Brain pericyte (primary cell): Measurements from ENCODE around the gene TNIK.

Experiments used
- DNase-seq: peaks from one replicate; pipeline ENCODE4 v3.0.0-alpha.2; 2012; ENCODE audit warnings: low read depth, low spot score

The TNIK gene

DNA sequence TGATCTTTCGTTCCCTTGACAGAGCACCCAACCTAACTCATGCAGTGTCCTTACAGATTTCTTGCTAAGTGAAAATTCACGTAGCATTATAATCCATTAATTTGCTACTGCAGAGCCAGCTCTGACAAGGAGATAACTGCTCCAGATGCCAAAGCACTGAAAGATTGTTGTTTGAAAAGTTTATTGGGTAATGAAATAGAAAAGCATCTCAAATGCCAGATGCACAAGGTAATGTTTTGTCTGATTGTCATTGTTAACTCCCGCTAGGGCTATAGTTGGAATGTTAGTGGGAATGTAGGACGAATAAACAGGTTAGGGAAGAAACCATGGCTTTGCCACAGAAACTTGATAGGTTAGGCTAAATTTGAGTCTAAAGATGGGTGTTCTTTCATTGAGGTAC is 413.4 kb downstream of the TNIK start:
- DNase-seq: no peak

DNA sequence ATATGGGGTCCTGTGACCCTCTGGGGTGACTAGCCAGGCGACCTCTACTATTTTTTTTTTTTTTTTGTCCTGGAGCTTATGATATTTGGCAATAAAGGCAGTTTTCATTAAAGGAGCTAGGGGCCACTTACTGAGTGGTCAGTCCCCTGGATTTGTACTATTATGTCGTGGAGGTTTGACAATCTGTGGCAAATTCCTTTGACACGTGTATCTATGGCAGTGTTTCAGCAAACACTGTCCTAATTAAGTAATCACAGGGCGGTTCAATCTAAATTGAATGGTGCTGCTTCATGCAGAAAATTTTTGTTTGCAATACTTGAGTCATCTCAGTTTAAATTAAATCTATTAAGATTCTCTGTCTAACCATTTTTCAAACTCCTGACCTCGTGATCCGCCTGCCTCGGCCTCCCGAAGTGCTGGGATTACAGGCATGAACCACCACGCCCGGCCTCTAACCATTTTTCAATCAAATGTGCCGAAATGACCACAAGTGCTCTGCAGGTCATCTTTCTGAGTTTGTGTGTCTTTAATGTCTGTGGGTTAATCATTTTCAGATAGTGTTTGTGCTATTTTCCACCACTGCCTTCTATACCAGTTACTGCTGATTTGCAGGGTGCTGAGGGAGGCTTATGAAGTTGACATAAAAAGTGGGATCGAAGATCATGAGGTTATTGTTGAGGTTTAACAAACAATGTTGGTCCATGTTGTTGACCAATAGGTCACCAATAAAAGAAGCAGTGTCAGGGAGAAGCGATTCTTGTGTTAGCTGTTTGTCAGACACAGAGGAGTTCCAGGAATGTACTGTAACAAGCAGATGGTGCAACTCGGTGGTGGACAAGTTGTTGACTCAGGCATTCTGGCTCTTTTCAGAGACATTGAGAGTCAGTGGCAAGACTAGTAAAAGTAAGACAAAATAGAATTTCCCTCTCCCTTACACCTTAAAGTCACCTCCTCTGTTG is 415.1 kb downstream of the TNIK start:
- no peak for DNase-seq

GRCh38 chr3:171044384-171044783 is 415.8 kb downstream of the TNIK start:
- no peak for DNase-seq

GRCh38 chr3:171039674-171040073 is 420.5 kb downstream of the TNIK start:
- DNase-seq: no peak

DNA sequence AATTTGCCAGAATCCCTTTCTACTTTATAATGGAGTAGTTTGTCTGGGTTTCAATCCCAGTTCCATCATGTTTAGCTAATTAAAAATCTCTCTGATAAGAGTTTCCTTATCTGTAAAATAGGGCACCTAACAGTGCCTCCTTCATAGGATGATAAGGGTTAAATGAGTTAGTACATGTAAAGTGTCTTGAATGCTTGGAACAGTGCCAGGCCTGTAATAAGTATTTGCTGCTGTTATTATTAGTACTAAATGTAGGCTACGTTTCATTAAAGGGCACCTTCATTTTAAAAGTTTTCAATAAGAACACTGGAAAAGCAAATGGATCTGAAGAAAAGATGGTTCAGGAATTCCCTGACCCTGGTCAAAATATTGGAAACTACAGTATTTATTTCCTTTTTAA is 421.9 kb downstream of the TNIK start:
- no peak for DNase-seq

DNA sequence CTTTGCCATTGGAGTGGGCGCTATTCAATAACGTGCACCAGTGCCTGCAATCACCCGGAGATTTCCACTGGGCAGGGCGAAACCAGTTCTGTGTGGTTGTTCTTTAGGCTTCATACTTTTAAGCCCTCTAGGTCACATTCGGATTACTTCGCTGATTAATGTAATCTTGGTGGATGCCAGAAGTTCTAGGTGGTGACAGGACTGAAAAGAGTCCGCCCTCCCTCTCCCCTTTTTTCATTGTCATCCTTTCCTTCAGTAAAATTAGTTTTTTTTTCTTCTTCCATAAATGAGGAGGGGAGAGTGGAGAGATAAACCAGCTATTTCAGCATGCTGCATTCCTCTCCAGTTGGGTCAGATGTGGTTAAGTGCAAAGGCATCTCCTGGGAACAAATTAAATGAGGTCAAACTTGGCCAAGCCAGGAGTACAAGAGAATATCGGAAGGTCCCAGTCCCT is 431.4 kb downstream of the TNIK start:
- DNase-seq: no peak

- peak; percentile 22 for DNase-seq
These were observed 432.0 kb downstream of the TNIK start for GRCh38 chr3:171028025-171028778.

DNA sequence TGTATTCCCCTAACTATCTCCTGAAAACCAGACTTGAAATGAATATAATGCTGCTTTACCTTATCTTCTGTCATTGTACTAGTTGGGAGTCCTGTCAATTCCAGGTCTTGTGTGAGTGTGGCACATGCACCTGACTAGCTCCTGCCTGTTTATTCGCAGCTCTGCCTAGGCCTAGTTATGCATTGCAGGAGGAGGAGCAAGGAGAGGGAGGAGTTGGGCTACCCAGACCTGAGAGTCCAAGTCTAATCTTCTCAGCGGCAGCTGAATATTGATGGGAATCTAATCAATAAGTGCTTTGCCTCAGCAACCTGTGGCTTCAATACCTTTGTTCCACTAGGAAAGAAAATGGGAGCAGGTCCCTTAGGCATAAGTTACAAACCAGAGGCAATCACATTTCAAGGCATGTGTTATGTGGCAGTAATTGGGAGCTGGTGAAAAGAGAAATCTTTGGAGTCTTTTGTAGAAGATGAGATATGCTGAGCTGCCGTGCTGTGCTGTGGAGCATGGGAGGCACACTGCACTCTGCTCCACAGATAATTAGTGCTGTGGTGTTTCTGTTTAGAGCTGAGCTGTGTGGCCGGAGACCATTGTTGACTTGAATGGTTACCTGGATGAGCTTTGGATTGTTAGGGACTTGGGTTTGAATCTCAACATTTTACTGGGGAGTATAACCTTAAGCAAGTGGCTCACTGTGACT is 433.5 kb downstream of the TNIK start, which contains the start of gene SLC2A2:
TSS of gene SLC2A2 (minus strand) at position 124 of the 697 bp plus-strand sequence. CDS start at position 74, 50 bp downstream.
- no peak for DNase-seq

- DNase-seq: no peak
These were observed 436.6 kb downstream of the TNIK start for GRCh38 chr3:171023566-171023965.

DNA sequence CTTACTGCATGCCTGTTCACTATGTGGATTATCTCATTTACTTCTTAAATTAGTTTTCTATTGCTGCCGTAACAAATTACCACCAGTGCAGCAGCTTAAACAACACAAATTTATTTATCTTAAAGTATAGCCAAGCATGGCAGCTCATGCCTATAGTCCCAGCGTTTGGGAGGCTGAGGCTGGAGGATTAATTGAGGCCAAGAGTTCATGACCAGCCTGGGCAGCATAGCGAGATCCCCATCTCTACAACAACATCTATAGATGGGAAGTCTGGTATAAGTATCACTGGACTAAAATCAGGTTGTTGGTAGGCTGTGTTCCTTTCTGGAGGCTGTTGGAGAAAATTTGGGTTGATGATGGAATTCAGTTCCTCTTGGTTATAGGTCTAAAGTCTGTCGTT is 438.8 kb downstream of the TNIK start:
- no peak for DNase-seq

DNA sequence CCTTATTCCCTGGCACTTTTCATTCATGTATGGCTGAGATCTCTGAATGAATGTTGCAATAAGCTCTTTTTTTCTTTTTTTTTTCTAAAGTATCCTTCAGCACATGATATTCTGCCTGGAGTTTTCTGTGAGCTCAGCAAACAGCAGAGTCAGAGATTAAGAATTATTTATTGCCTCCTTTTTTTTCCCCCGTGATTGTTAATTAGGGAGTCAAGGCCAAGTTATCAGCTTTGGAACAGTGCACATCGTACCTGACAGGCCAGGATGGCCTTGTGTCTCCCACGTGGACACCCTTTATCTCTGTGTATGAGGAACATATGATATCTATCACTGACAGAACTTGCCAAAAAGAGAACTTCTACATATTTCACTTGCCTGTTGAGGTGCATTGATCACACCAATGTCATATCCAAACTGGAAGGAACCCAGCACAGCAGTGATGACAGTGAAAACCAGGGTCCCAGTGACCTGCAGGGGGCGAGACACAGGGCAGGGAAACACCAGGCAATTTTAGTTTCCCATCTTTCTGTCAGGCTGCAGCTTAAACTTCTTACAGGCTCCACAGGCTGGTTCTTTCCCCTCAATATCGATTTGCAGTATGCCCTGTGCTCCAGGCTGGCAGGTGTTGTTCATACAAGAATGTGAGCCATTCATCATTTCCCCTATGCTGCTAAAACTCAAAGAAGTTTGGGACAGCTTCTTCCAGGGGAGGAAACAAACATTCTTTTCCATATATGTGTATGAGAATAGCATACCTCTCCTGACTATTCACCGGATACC is 441.9 kb downstream of the TNIK start:
- DNase-seq: no peak

DNA sequence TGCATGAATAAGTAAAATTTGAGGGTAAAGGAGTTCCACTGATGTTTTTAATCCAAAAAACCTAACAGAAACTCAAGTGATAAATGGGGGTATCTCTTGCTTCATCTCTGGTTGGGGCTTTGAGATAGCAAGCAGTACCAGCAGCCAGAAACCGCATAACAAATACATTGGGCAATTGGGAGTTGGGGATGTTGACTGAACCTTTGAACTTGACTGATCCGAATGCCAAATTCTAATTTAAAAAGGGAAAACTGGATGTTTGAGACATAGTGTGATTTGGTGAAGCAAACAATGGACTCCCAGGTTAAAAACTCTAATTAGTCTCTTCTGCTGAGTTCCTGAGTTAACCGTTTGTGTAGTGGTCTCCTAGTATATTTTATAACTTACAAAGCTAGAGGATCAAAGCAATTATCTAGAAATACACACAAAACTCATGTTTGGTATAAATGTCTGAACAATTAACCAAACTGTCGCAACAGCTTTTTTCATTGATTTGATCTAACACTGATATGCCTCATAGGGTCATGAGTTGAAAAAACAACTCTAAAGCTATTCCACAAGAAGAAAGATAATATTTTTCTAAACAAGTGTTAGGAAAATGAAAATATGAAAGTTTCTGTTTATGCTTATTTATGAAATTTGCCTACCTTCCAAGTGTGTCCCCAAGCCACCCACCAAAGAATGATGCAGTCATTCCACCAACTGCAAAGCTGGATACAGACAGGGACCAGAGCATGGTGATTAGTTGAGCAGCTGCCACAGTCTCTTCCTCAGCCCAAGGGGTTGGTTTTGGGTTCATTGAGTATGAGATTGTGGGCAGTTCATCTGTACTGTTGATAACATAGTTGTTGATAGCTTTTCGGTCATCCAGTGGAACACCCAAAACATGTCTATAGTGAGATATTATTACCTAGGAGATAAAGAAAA is 446.1 kb downstream of the TNIK start:
- no peak for DNase-seq

DNA sequence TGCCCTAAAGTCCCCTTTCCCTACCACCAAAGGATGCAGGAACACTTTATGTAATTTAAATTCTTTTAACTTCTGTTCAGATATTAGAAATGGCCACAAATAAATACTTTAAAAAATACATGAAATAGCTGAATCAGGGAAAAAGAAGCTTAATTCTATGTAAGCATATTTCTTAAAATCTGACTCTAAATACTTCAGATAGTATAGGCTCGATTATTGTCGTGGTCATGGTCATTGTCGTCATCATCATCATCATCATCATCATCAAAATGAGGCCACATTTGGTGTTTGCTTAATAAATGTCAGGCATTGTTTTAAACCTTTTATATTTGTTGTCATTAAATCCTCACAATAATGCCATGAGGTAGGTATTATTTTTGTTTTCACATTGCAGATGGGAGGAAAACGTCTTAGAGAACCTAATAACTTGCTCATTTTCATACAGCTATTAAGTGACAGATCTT is 448.3 kb downstream of the TNIK start:
- DNase-seq: no peak
